HFF-Myc (cell line): ENCODE measurements around the gene TNKS1BP1.

Source experiments
- DNase-seq: peaks from one replicate; pipeline ENCODE4 v3.0.0-alpha.2; 2011; ENCODE audit warnings: low read depth; ENCODE audit errors: extremely low read depth
- H3K4me3 ChIP-seq: replicated peaks from 2 replicates; pipeline ENCODE4 v1.5.1; 2011; ENCODE audit warnings: low read depth, mild to moderate bottlenecking, control low read depth, low read length
- CTCF ChIP-seq: IDR thresholded peaks from 2 replicates; pipeline ENCODE4 v1.5.1; 2012; ENCODE audit warnings: mild to moderate bottlenecking, low read depth, low read length, control low read depth; ENCODE audit errors: missing control alignments

The TNKS1BP1 gene

GRCh38 chr11:57307666-57308270, 17.0 kb downstream of the TNKS1BP1 start:
- DNase-seq: no peak
- H3K4me3 ChIP-seq: no peak overlapping the region
- TF ChIP-seq CTCF: no peak

- no peak overlapping the region for H3K4me3 ChIP-seq
- no peak for TF ChIP-seq CTCF
- no peak for DNase-seq
These were observed 17.7 kb downstream of the TNKS1BP1 start for GRCh38 chr11:57306940-57307565.

GRCh38 chr11:57306161-57306876, 18.4 kb downstream of the TNKS1BP1 start:
- no peak for DNase-seq
- TF ChIP-seq CTCF: no peak
- no peak overlapping the region for H3K4me3 ChIP-seq

- no peak for TF ChIP-seq CTCF
- H3K4me3 ChIP-seq: no peak overlapping the region
- no peak for DNase-seq
These were observed 19.2 kb downstream of the TNKS1BP1 start for GRCh38 chr11:57305523-57305922.

DNA sequence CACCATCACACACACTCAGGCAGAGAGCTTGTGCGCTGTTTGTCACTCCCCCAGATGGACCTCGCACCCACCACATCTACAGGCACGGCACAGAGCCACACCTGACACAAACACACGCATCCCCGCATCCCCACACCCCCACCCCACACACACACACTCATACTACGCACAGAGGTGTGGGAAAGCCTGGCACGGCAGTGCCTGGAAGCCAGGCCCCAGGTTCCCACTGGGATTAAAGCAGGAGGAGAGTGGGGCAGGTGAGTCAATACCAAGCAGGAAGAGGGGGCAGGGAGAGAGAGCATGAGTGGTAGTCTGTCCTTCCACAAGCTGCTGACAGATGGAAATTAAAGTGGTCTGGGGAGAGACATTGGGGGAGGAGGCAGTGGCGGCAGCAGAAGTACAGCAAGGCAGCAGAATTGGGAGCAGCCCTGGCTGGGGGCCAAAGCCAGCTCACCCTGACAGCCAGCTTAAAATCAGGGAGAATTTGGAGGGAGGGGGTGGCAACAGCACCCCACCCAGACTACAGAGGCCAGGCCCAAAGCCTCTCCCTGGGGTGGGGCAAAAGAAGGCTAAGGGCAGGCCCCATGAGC, 20.7 kb downstream of the TNKS1BP1 start:
- TF ChIP-seq CTCF: no peak
- no peak overlapping the region for H3K4me3 ChIP-seq
- DNase-seq: no peak

DNA sequence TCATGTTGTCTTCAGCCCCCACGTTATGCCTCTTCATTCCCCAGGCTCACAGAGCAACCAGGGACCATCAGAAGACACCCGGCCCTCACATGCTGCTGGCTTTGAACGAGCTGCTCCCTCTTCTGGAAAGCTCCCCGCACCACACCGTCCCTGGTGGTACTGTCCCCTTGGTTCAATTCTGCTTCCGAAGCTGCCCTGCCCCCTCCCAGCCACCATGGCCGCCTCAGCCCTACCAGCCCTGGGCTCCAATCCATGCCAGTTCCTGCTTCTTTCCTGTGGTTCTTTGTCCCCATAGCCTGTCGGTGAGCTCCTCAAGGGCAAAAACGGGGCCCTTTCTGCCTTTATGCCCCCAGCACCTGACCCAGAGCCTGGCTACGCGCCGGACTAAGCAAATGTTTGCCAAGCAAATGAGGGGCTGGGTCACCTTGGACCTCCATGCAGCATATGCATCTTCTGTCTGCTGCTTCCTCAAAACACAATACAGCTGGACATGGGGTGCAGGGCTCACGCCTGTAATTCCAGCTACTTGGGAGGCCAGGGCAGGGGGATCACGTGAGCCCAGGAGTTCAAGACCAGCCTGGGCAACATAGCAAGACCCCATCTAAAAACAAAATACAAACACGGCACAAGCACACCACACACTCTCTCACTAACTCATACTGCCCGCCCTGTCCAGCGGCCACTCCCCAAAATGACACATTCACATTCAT, 21.3 kb downstream of the TNKS1BP1 start:
- no peak overlapping the region for H3K4me3 ChIP-seq
- TF ChIP-seq CTCF: no peak
- DNase-seq: no peak
